Measurements from ENCODE around the gene SORCS2. TPM values are rescaled to one million over a fixed set of nuclear protein-coding genes. Genes with fewer than 3 reads are reported as not detected.

Gene SORCS2
- total RNA-seq, 1 donor from 2014 or later = not detected

DNA sequence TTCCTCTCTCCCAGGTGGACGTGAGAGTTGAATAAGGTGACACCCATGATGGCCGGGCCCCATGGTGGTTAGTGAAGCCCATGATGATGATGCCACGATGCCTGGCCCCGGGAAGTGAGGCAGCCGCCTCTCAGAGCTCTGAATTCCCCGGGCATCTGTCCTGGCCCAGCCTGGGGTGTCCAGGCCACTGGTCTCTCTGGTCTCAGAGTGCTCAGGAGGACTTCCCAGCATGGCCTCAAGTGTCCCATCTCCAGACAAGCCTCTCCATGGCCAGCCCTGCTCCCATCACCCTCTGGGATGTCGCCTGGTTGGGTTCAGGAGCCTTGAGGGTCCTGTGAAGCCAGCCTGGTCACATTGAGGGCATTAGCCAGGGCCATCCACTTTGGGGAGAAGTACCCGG lies 267.1 kb downstream of the SORCS2 start:
- CTCF ChIA-PET = no interaction called here
- no peak overlapping the region for H3K27ac Mint-ChIP-seq
- TF ChIP-seq CTCF (IDR thresholded peaks at IDR 0.05) = no peak
- ATAC-seq (ENCODE audit: low read depth) = no peak
- no peaks in the 10 kb centered on the region for H3K9me3 Mint-ChIP-seq
- no peak for DNase-seq
- no peaks in the 10 kb centered on the region for H3K36me3 Mint-ChIP-seq (ENCODE audit: low read depth)
- H3K27me3 Mint-ChIP-seq = no peaks in the 10 kb centered on the region
- no peak overlapping the region for H3K4me3 Mint-ChIP-seq
- H3K4me1 Mint-ChIP-seq = no peaks in the 10 kb centered on the region
- POLR2A ChIA-PET = no interaction called here
- intact Hi-C loops (cut with micrococcal nuclease) = no loop called here

- Mint-ChIP-seq H3K27me3 (no peaks in the 10 kb centered on the region), H3K4me3 (no peak overlapping the region), H3K9me3 (peaks cover under 1% of the 10 kb centered on the region), H3K36me3 (ENCODE audit: low read depth) (no peaks in the 10 kb centered on the region), H3K27ac (no peak overlapping the region), H3K4me1 (no peaks in the 10 kb centered on the region)
- POLR2A ChIA-PET = no interaction called here
- ATAC-seq (ENCODE audit: low read depth) (no peak), DNase-seq (no peak)
- no peak for TF ChIP-seq CTCF (IDR thresholded peaks at IDR 0.05)
- CTCF ChIA-PET = no interaction called here
- intact Hi-C loops (cut with micrococcal nuclease) = no loop called here
These were observed 268.2 kb downstream of the SORCS2 start for GRCh38 chr4:7460566-7460965.

DNA sequence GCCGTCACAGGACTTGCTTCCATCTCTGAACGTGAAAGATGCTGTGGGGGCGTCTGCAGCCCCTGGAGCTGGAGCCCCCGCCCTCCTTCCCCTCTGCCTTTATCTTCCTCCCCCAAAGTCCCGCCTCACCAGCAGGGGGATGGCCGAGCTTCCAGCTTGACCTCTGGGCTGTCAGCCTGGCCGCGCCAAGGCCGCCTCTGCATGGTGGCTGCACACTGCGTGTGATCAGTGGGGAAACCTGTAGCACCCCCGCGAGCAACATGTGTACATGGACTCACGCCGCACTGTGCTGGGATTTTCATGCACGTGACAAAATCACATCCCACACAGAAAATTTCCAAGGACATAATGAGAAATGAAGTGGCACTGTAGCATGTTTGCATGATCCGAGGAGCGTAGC lies 268.9 kb downstream of the SORCS2 start:
- ATAC-seq (ENCODE audit: low read depth) = no peak
- H3K27ac Mint-ChIP-seq = no peak overlapping the region
- no peaks in the 10 kb centered on the region for H3K36me3 Mint-ChIP-seq (ENCODE audit: low read depth)
- intact Hi-C loops (cut with micrococcal nuclease) = no loop called here
- no peaks in the 10 kb centered on the region for H3K27me3 Mint-ChIP-seq
- CTCF ChIA-PET = no interaction called here
- peaks cover 2% of the 10 kb centered on the region for H3K9me3 Mint-ChIP-seq
- no peaks in the 10 kb centered on the region for H3K4me1 Mint-ChIP-seq
- no peak for DNase-seq
- TF ChIP-seq CTCF (IDR thresholded peaks at IDR 0.05) = no peak
- no peak overlapping the region for H3K4me3 Mint-ChIP-seq
- POLR2A ChIA-PET = no interaction called here

GRCh38 chr4:7462509-7462971 lies 270.2 kb downstream of the SORCS2 start:
- H3K36me3 Mint-ChIP-seq (ENCODE audit: low read depth) = no peaks in the 10 kb centered on the region
- no peak overlapping the region for H3K4me3 Mint-ChIP-seq
- ChIA-PET CTCF (no interaction called here), POLR2A (no interaction called here)
- no peak for TF ChIP-seq CTCF (IDR thresholded peaks at IDR 0.05)
- ATAC-seq (ENCODE audit: low read depth) = no peak
- H3K27me3 Mint-ChIP-seq = no peaks in the 10 kb centered on the region
- DNase-seq = no peak
- H3K9me3 Mint-ChIP-seq = peaks cover 2% of the 10 kb centered on the region
- H3K27ac Mint-ChIP-seq = no peak overlapping the region
- no peaks in the 10 kb centered on the region for H3K4me1 Mint-ChIP-seq
- intact Hi-C loops (cut with micrococcal nuclease) = no loop called here

- ATAC-seq (ENCODE audit: low read depth) = no peak
- ChIA-PET CTCF (no interaction called here), POLR2A (no interaction called here)
- intact Hi-C loops (cut with micrococcal nuclease) = no loop called here
- peaks cover 2% of the 10 kb centered on the region for H3K9me3 Mint-ChIP-seq
- no peak for TF ChIP-seq CTCF (IDR thresholded peaks at IDR 0.05)
- no peaks in the 10 kb centered on the region for H3K27me3 Mint-ChIP-seq
- no peak overlapping the region for H3K4me3 Mint-ChIP-seq
- no peak for DNase-seq
- H3K4me1 Mint-ChIP-seq = no peaks in the 10 kb centered on the region
- no peak overlapping the region for H3K27ac Mint-ChIP-seq
- H3K36me3 Mint-ChIP-seq (ENCODE audit: low read depth) = no peaks in the 10 kb centered on the region
These were observed 271.4 kb downstream of the SORCS2 start for GRCh38 chr4:7463566-7464258.

All from activated B cell treated with CpG ODN at 0.5 μM for 24 hours (primary cell).